ENCODE measurements around the gene RGS9.
A peak's percentile ranks its signal among the peaks of the same experiment; 100 is the strongest.

- TF ChIP-seq, protein P1, sequence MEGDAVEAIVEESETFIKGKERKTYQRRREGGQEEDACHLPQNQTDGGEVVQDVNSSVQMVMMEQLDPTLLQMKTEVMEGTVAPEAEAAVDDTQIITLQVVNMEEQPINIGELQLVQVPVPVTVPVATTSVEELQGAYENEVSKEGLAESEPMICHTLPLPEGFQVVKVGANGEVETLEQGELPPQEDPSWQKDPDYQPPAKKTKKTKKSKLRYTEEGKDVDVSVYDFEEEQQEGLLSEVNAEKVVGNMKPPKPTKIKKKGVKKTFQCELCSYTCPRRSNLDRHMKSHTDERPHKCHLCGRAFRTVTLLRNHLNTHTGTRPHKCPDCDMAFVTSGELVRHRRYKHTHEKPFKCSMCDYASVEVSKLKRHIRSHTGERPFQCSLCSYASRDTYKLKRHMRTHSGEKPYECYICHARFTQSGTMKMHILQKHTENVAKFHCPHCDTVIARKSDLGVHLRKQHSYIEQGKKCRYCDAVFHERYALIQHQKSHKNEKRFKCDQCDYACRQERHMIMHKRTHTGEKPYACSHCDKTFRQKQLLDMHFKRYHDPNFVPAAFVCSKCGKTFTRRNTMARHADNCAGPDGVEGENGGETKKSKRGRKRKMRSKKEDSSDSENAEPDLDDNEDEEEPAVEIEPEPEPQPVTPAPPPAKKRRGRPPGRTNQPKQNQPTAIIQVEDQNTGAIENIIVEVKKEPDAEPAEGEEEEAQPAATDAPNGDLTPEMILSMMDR (IDR thresholded peaks at IDR 0.05; ENCODE audit: insufficient read depth, low read length): no peak
- TF ChIP-seq REST (IDR thresholded peaks at IDR 0.05; ENCODE audit: insufficient replicate concordance, low read depth) (no peak), POLR2AphosphoS5 (IDR thresholded peaks at IDR 0.05; ENCODE audit: low read depth) (no peak), SPI1 (IDR thresholded peaks at IDR 0.05; ENCODE audit: borderline replicate concordance, low read depth) (peak; percentile 64; the same call in 1 of the 2 replicates)
Measured at GRCh38 chr17:65130832-65131231, 6.3 kb upstream of the RGS9 start.

Measured in HL-60 (cell line).